ENCODE data around the gene ZNF146. TPM values are rescaled to one million over a fixed set of nuclear protein-coding genes. Genes with fewer than 3 reads are reported as not detected.
A peak's percentile ranks its signal among the peaks of the same experiment; 100 is the strongest.
"Not testable (repeated sequence)": the region's sequence is repeated elsewhere in the genome, so short reads cannot be mapped to it uniquely, and the experiment has no call there.

ZNF146 gene
- total RNA-seq, 1 donor from 2014 or later: 21.2 TPM

DNA sequence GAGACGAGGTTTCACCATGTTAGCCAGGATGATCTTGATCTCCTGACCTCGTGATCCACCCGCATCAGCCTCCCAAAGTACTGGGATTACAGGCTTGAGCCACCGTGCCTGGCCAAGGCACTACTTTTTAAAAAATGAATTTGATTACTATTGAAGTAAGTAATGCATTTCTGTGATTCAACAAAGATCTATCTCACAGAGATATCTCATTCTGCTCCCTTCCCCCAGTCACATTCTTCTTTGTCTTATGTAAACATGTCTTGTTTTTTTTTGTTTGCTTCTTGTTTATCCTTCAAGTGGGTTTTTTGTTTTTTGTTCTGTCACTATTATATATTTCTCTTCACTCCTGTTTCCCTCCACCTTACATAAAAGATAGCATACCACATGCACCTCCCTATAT lies 6.6 kb downstream of the ZNF146 start:
- intact Hi-C loops (cut with DNase I): no loop called here
- DNase-seq (ENCODE audit: low spot score in 2 of 2): no peak
- H3K4me1 ChIP-seq: peaks cover 0 to 7% of the 10 kb centered on the region in 2 donors
- peaks cover 0 to 13% of the 10 kb centered on the region in 2 donors for H3K9me3 ChIP-seq
- TF ChIP-seq CTCF (IDR thresholded peaks at IDR 0.05): no peak
- no peak overlapping the region for H3K27ac ChIP-seq
- H3K4me3 ChIP-seq: no peak overlapping the region
- no peaks in the 10 kb centered on the region for H3K27me3 ChIP-seq
- H3K36me3 ChIP-seq: peaks cover 18 to 65% of the 10 kb centered on the region in 2 donors

- intact Hi-C loops (cut with DNase I): no loop called here
- Histone ChIP-seq H3K4me1 (peaks cover 0 to 5% of the 10 kb centered on the region in 2 donors), H3K4me3 (no peak overlapping the region), H3K36me3 (peaks cover 26 to 75% of the 10 kb centered on the region in 2 donors), H3K9me3 (peaks cover 0 to 20% of the 10 kb centered on the region in 2 donors), H3K27ac (no peak overlapping the region), H3K27me3 (no peaks in the 10 kb centered on the region)
- no peak for DNase-seq (ENCODE audit: low spot score in 2 of 2)
- TF ChIP-seq CTCF (IDR thresholded peaks at IDR 0.05): no peak
These were observed 7.6 kb downstream of the ZNF146 start for GRCh38 chr19:36222503-36222902.

DNA sequence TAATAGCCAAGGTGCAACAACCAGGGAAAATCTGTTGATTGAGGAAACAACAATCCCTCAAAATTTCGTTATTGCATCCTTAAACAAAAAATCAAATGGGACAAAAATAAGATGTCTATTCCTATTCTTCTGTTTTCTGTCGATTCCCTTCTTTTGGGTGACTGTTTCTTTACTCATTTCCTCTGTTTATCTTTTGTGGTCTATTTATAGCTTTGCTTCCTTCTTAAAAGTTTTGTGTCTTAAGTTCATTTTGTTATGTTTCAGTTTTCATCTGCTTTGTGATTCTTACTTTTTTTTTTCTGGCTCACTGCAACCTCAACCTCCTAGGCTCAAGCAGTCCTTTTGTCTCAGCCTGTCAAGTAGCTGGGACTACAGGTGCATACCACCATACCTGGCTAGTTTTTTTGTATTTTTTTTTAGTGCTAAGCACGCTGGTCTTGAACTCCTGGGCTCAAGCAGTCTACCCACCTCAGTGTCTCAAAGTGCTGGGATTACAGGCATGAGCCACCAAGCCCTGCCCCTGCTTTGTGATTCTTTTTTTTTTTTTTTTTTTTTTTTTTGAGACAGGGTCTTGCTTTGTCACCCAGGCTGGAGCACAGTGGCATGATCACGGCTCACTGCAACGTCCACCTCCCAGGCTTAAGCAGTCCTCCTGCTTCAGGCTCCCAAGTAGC lies 10.4 kb downstream of the ZNF146 start:
- TF ChIP-seq CTCF (IDR thresholded peaks at IDR 0.05): no peak
- H3K36me3 ChIP-seq: peaks cover 54 to 89% of the 10 kb centered on the region in 2 donors
- peaks cover 0 to 5% of the 10 kb centered on the region in 2 donors for H3K4me1 ChIP-seq
- intact Hi-C loops (cut with DNase I): no loop called here
- peaks cover 0 to 49% of the 10 kb centered on the region in 2 donors for H3K9me3 ChIP-seq
- no peak for DNase-seq (ENCODE audit: low spot score in 2 of 2)
- H3K27me3 ChIP-seq: no peaks in the 10 kb centered on the region
- no peak overlapping the region for H3K4me3 ChIP-seq
- peak overlapping the region; percentile 2 to 23 for H3K27ac ChIP-seq

GRCh38 chr19:36233626-36234025 lies 18.7 kb downstream of the ZNF146 start:
- peaks cover 37 to 98% of the 10 kb centered on the region in 2 donors for H3K9me3 ChIP-seq
- intact Hi-C loops (cut with DNase I): not testable (repeated sequence)

DNA sequence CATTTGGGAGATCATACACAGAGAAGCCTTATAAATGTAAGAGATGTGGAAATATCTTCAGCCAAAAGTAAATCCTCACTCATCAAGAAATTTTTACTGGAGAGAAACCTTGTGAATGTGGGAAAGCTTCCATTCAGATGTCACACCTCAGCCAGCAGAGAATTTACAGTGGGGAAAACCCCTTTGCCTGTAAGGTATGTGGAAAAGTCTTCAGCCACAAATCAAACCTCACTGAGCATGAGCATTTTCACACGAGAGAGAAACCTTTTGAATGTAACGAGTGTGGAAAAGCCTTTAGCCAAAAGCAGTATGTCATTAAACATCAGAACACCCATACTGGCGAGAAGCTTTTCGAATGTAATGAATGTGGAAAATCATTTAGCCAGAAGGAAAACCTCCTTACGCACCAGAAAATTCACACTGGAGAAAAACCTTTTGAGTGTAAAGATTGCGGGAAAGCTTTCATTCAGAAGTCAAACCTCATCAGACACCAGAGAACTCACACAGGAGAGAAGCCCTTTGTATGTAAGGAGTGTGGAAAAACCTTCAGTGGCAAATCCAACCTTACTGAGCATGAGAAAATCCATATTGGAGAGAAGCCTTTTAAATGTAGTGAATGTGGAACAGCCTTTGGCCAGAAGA lies 21.5 kb downstream of the ZNF146 start:
- no peaks in the 10 kb centered on the region for H3K27me3 ChIP-seq
- TF ChIP-seq CTCF (IDR thresholded peaks at IDR 0.05): no peak
- intact Hi-C loops (cut with DNase I): no loop called here
- no peak for DNase-seq (ENCODE audit: low spot score in 2 of 2)
- no peak overlapping the region for H3K27ac ChIP-seq
- no peak overlapping the region for H3K4me3 ChIP-seq
- H3K4me1 ChIP-seq: no peaks in the 10 kb centered on the region
- peaks cover 43 to 98% of the 10 kb centered on the region in 2 donors for H3K9me3 ChIP-seq
- H3K36me3 ChIP-seq: peaks cover 67 to 82% of the 10 kb centered on the region in 2 donors

More at GRCh38 chr19:36233626-36234025, 18.7 kb downstream of the ZNF146 start:
- peaks cover 95 to 100% of the 10 kb centered on the region in 2 donors for H3K36me3 ChIP-seq
- H3K27me3 ChIP-seq; H3K27ac ChIP-seq; H3K4me1 ChIP-seq; DNase-seq (ENCODE audit: low spot score in 2 of 2); H3K4me3 ChIP-seq: not testable (repeated sequence)

DNA sequence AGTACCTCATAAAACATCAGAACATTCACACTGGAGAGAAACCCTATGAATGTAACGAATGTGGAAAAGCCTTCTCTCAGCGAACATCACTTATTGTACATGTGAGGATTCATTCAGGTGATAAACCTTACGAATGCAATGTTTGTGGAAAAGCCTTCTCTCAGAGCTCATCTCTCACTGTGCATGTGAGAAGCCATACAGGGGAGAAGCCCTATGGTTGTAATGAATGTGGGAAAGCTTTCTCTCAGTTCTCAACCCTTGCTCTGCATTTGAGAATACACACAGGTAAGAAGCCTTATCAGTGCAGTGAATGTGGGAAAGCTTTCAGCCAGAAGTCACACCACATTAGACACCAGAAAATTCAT lies 22.0 kb downstream of the ZNF146 start:
- Histone ChIP-seq H3K27me3 (no peaks in the 10 kb centered on the region), H3K4me3 (no peak overlapping the region), H3K9me3 (peaks cover 43 to 94% of the 10 kb centered on the region in 2 donors), H3K27ac (no peak overlapping the region), H3K36me3 (peaks cover 62 to 77% of the 10 kb centered on the region in 2 donors), H3K4me1 (no peaks in the 10 kb centered on the region)
- intact Hi-C loops (cut with DNase I): no loop called here
- no peak for DNase-seq (ENCODE audit: low spot score in 2 of 2)
- no peak for TF ChIP-seq CTCF (IDR thresholded peaks at IDR 0.05)
